Measurements from ENCODE around the gene DOC2A. TPM values are rescaled to one million over a fixed set of nuclear protein-coding genes. Genes with fewer than 3 reads are reported as not detected.

The DOC2A gene
- total and polyA plus RNA-seq, 2 donors (not counting 3 experiments of a cell fraction or from before 2014, with no cell fraction given): 0.60 to 0.63 TPM

- Histone ChIP-seq H2AFZ (ENCODE audit: low read depth, low read length) (no peak overlapping the region), H3K27ac (ENCODE audit: insufficient read depth, low read depth, low read length) (no peak overlapping the region), H3K4me1 (ENCODE audit: control insufficient read depth, extremely low read depth, insufficient read depth, low read length) (no peaks in the 10 kb centered on the region), H3K9me3 (replicated peaks; ENCODE audit: control insufficient read depth, insufficient read depth, low read length) (no peaks in the 10 kb centered on the region), H3K9me1 (replicated peaks; ENCODE audit: control insufficient read depth, extremely low read depth, insufficient read depth, low read length) (no peaks in the 10 kb centered on the region), H4K20me1 (replicated peaks; ENCODE audit: control insufficient read depth, extremely low read depth, insufficient read depth, low read length) (no peaks in the 10 kb centered on the region), H3K4me3 (replicated peaks in 1 of 3; ENCODE audit: insufficient read depth in 1 of 3, low read depth in 1 of 3, low read length in 3 of 3) (no peak overlapping the region), H3K4me2 (ENCODE audit: insufficient read depth, low read length) (no peak overlapping the region), H3K27me3 (ENCODE audit: control insufficient read depth in 2 of 2, insufficient read depth in 2 of 2, low read length in 2 of 2) (no peaks in the 10 kb centered on the region), H3K9ac (replicated peaks; ENCODE audit: extremely low read depth, insufficient read depth, low read length) (no peak overlapping the region), H3K79me2 (ENCODE audit: control insufficient read depth, insufficient read depth, low read length) (no peaks in the 10 kb centered on the region), H3K36me3 (ENCODE audit: control insufficient read depth in 2 of 2, extremely low read depth in 1 of 2, insufficient read depth in 2 of 2, low read length in 2 of 2) (peaks cover 37 to 85% of the 10 kb centered on the region in 2 experiments)
- no peak for DNase-seq (ENCODE audit: low read depth, low spot score)
- no peak for FAIRE-seq
- ChIA-PET CTCF (interaction anchor here (1.4 kb wide), 1 partner anchor 140 kb away, joined by 3 read pairs; no protein-coding TSS in a partner anchor), POLR2A (interaction anchor here (1.1 kb wide), 1 partner anchor 15 kb away, joined by 3 read pairs; the partner anchor contains the start of gene TAOK2)
- BruUV-seq (replicated peaks): no TSS peak
- dilution Hi-C loops (cut with MboI; ENCODE audit: extremely low pct_ligation_motif_present, low sequenced_read_pairs) (no loop called here), intact Hi-C loops (cut with micrococcal nuclease) (no loop called here)
- TF ChIP-seq FOS (IDR thresholded peaks at IDR 0.05; ENCODE audit: borderline replicate concordance, insufficient read depth, low read length) (no peak), JUN (IDR thresholded peaks at IDR 0.05; ENCODE audit: borderline replicate concordance, insufficient read depth, insufficient read length, low read depth) (no peak), EZH2 (IDR thresholded peaks at IDR 0.05; ENCODE audit: borderline replicate concordance, low read depth, low read length, severe bottlenecking) (no peak), GATA2 (IDR thresholded peaks at IDR 0.05; ENCODE audit: insufficient read depth, insufficient read length, low read depth, low read length) (no peak), MYC (IDR thresholded peaks at IDR 0.05; ENCODE audit: low read depth, low read length) (no peak), POLR2A (IDR thresholded peaks at IDR 0.05; ENCODE audit: low read depth, low read length) (no peak), POLR2AphosphoS5 (IDR thresholded peaks at IDR 0.05; ENCODE audit: insufficient read depth, low read depth, low read length) (no peak)
- TF ChIP-seq, protein P1, sequence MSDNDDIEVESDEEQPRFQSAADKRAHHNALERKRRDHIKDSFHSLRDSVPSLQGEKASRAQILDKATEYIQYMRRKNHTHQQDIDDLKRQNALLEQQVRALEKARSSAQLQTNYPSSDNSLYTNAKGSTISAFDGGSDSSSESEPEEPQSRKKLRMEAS (IDR thresholded peaks at IDR 0.05; ENCODE audit: insufficient read depth, insufficient read length): no peak
- TF ChIP-seq, protein P2, sequence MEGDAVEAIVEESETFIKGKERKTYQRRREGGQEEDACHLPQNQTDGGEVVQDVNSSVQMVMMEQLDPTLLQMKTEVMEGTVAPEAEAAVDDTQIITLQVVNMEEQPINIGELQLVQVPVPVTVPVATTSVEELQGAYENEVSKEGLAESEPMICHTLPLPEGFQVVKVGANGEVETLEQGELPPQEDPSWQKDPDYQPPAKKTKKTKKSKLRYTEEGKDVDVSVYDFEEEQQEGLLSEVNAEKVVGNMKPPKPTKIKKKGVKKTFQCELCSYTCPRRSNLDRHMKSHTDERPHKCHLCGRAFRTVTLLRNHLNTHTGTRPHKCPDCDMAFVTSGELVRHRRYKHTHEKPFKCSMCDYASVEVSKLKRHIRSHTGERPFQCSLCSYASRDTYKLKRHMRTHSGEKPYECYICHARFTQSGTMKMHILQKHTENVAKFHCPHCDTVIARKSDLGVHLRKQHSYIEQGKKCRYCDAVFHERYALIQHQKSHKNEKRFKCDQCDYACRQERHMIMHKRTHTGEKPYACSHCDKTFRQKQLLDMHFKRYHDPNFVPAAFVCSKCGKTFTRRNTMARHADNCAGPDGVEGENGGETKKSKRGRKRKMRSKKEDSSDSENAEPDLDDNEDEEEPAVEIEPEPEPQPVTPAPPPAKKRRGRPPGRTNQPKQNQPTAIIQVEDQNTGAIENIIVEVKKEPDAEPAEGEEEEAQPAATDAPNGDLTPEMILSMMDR (IDR thresholded peaks at IDR 0.05; ENCODE audit: extremely low read depth in 1 of 2, insufficient read depth in 1 of 2, low read depth in 1 of 2, low read length in 2 of 2): no peak
Measured at GRCh38 chr16:29988346-29989075, 22.3 kb downstream of the DOC2A start.

Measured in endothelial cell of umbilical vein (primary cell).